Nephron progenitor cell (in vitro differentiated cells): ENCODE measurements around the gene ARHGAP40.

Experiments used
- DNase-seq: peaks from one replicate; pipeline ENCODE4 v3.0.0; 2021
- H3K27ac Mint-ChIP-seq: 2 replicates; pipeline ENCODE4 v1.8.0; 2021; ENCODE audit warnings: mild to moderate bottlenecking, moderate library complexity, mixed read lengths
- H3K27me3 Mint-ChIP-seq: 2 replicates; pipeline ENCODE4 v1.8.0; 2021; ENCODE audit warnings: mild to moderate bottlenecking, low read depth, mixed read lengths; ENCODE audit not compliant: poor library complexity
- H3K36me3 Mint-ChIP-seq: 2 replicates; pipeline ENCODE4 v1.8.0; 2021; ENCODE audit warnings: low read depth, mixed read lengths
- H3K4me1 Mint-ChIP-seq: 2 replicates; pipeline ENCODE4 v1.8.0; 2021; ENCODE audit warnings: mixed read lengths
- H3K4me3 Mint-ChIP-seq: 2 replicates; pipeline ENCODE4 v1.8.0; 2021; ENCODE audit warnings: mild to moderate bottlenecking, moderate library complexity, mixed read lengths
- H3K9me3 Mint-ChIP-seq: 2 replicates; pipeline ENCODE4 v1.8.0; 2021; ENCODE audit warnings: mild to moderate bottlenecking, moderate library complexity, mixed read lengths
- CTCF ChIP-seq: fragments of 200-600 bp; sonication (generic); IDR thresholded peaks from 2 replicates; pipeline ENCODE4 v1.5.0; 2021; ENCODE audit warnings: antibody characterized with exemption

The ARHGAP40 gene

DNA sequence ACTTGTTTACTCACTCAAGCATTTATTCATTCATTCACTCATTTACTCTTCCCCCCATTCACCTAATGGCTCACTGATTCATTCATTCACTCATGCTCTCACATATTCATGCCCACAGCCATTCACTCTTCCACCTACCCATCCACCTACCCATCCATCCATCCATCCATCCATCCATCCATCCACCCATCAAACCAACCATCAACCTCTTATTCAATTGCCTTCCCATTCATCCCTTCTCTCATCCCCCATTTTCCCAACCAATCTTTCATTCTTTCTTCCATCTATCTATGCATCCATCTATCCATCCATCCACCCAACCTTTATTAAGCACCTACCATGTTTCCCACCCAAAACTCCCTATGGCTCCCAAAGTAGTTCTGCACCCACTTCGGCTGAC is 1.6 kb upstream of the ARHGAP40 start:
- no peak for DNase-seq
- no peak overlapping the region for H3K27ac Mint-ChIP-seq
- peaks cover 62% of the 10 kb centered on the region for H3K27me3 Mint-ChIP-seq
- no peak overlapping the region for H3K4me3 Mint-ChIP-seq
- TF ChIP-seq CTCF: no peak
- H3K9me3 Mint-ChIP-seq: peaks cover 7% of the 10 kb centered on the region
- no peaks in the 10 kb centered on the region for H3K36me3 Mint-ChIP-seq
- peaks cover 9% of the 10 kb centered on the region for H3K4me1 Mint-ChIP-seq

- Mint-ChIP-seq H3K27me3 (peaks cover 73% of the 10 kb centered on the region), H3K4me3 (no peak overlapping the region), H3K9me3 (peaks cover 7% of the 10 kb centered on the region), H3K27ac (no peak overlapping the region), H3K36me3 (no peaks in the 10 kb centered on the region), H3K4me1 (peaks cover 9% of the 10 kb centered on the region)
- TF ChIP-seq CTCF: no peak
- DNase-seq: no peak
Observed at GRCh38 chr20:38602185-38602581, 574 bp downstream of the ARHGAP40 start.

- Mint-ChIP-seq H3K4me1 (peaks cover 17% of the 10 kb centered on the region), H3K27ac (no peak overlapping the region), H3K9me3 (no peaks in the 10 kb centered on the region), H3K4me3 (no peak overlapping the region), H3K27me3 (peaks cover 74% of the 10 kb centered on the region), H3K36me3 (no peaks in the 10 kb centered on the region)
- no peak for DNase-seq
- TF ChIP-seq CTCF: no peak
Observed at GRCh38 chr20:38603286-38603685, 1.7 kb downstream of the ARHGAP40 start.

DNA sequence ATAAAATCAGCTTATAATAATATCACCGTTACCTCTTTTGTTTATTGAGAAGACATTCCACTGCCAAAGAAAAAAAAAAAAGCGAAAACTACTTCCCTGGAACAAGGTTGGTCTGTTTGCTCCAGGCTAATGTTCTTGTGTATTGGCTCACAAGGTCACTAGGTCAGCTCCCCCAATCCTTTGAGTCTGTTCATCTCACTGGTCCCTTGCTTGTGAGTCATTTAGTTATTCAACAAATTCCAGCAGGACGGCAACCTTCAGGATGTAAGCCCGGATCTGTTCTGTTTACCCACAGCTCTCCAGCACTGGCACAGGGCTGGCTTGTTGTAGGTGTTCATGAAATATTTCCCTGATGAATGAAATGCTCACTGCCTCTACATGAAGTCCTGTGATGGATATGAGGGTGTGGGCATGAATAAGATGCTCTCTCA is 3.3 kb downstream of the ARHGAP40 start:
- Mint-ChIP-seq H3K27ac (no peak overlapping the region), H3K9me3 (no peaks in the 10 kb centered on the region), H3K4me1 (peaks cover 19% of the 10 kb centered on the region), H3K36me3 (no peaks in the 10 kb centered on the region), H3K27me3 (peaks cover 76% of the 10 kb centered on the region), H3K4me3 (no peak overlapping the region)
- no peak for DNase-seq
- no peak for TF ChIP-seq CTCF

DNA sequence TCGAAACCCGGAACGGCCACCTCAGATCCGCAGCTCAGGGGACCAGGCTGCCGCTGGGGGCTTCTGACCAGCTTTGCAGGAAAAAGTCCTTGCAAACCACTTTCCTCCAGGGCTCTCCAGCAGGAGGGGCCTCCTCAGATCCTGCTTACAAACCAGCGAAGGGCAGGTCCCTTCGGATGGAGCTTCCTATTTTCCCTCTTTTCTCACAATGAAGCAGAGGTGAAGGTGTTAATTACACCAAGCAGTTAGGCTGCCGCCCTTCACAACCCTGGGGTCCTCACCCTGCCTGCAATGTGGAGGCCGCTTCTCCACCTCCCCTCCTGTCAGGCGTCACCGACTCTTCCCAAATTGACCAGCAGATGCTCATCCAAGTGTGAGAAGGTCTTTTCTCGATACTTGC is 5.7 kb downstream of the ARHGAP40 start:
- peaks cover 62% of the 10 kb centered on the region for H3K27me3 Mint-ChIP-seq
- H3K36me3 Mint-ChIP-seq: no peaks in the 10 kb centered on the region
- DNase-seq: no peak
- H3K4me3 Mint-ChIP-seq: no peak overlapping the region
- H3K9me3 Mint-ChIP-seq: no peaks in the 10 kb centered on the region
- H3K4me1 Mint-ChIP-seq: peaks cover 10% of the 10 kb centered on the region
- TF ChIP-seq CTCF: no peak
- H3K27ac Mint-ChIP-seq: no peak overlapping the region

GRCh38 chr20:38608188-38608587 is 6.6 kb downstream of the ARHGAP40 start:
- Mint-ChIP-seq H3K36me3 (no peaks in the 10 kb centered on the region), H3K4me3 (no peak overlapping the region), H3K27ac (no peak overlapping the region), H3K9me3 (no peaks in the 10 kb centered on the region), H3K4me1 (peaks cover 10% of the 10 kb centered on the region), H3K27me3 (peaks cover 54% of the 10 kb centered on the region)
- no peak for DNase-seq
- TF ChIP-seq CTCF: no peak
